ENCODE results near the gene ACTN2.

DNA sequence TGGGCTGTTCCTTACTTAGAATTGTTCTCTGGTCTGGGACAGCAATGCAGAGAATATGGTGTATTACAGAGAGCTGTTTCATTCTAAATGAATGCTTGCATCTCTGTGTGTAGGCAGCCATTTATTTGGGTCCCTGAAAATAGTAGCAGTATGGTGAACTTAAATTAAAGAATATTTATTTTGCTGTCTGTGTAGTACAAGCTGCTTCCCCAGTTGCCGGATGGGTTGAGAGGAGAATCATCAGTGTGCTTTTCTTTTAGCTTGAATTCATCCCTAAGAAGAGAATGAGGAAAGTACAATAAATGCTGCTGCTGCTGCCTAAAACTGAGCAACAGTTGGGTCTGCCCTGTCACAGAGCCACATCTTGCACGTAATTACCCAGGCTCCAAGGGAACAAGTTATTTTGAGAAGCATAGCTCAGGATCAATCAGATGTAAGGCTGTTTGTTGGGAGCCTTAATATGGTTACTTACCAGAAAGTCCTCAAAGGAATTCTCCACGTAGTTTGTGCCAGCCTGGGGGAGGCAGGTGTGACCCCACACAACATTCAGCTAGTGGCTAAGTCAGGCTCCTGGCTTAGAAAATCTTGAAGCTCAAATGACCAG, 16.6 kb downstream of the ACTN2 start:
- no peak for TF ChIP-seq ZFX (IDR thresholded peaks at IDR 0.05)
- TF ChIP-seq, protein P1, sequence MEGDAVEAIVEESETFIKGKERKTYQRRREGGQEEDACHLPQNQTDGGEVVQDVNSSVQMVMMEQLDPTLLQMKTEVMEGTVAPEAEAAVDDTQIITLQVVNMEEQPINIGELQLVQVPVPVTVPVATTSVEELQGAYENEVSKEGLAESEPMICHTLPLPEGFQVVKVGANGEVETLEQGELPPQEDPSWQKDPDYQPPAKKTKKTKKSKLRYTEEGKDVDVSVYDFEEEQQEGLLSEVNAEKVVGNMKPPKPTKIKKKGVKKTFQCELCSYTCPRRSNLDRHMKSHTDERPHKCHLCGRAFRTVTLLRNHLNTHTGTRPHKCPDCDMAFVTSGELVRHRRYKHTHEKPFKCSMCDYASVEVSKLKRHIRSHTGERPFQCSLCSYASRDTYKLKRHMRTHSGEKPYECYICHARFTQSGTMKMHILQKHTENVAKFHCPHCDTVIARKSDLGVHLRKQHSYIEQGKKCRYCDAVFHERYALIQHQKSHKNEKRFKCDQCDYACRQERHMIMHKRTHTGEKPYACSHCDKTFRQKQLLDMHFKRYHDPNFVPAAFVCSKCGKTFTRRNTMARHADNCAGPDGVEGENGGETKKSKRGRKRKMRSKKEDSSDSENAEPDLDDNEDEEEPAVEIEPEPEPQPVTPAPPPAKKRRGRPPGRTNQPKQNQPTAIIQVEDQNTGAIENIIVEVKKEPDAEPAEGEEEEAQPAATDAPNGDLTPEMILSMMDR (conservative IDR thresholded peaks at IDR 0.05), result no peak

All from C4-2B (cell line).